ENCODE data around the gene EFCAB11.
A peak's percentile ranks its signal among the peaks of the same experiment; 100 is the strongest.
"Not testable (repeated sequence)": the region's sequence is repeated elsewhere in the genome, so short reads cannot be mapped to it uniquely, and the experiment has no call there.

Gene EFCAB11

GRCh38 chr14:89910691-89911009, 43.9 kb downstream of the EFCAB11 start:
- no peak for DNase-seq

DNA sequence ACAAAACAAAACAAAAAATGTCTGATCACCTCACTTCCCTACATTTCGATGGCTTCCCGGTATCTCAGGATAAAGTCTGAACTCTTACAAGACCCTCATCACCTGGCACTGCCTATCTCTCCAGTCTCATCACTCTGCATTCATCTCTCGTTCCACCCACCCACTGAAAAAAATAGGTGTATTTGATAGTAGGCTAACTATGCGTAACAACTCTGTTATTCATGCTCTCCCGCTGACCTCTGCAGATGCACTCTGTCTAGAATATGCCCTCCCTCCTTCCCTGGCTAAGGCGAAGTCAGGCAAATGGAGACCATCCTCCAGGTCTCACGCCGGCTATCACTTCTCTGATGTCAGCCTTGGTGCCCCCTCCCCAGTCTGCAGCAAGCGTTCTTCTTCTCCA, 44.9 kb downstream of the EFCAB11 start:
- no peak for DNase-seq

DNA sequence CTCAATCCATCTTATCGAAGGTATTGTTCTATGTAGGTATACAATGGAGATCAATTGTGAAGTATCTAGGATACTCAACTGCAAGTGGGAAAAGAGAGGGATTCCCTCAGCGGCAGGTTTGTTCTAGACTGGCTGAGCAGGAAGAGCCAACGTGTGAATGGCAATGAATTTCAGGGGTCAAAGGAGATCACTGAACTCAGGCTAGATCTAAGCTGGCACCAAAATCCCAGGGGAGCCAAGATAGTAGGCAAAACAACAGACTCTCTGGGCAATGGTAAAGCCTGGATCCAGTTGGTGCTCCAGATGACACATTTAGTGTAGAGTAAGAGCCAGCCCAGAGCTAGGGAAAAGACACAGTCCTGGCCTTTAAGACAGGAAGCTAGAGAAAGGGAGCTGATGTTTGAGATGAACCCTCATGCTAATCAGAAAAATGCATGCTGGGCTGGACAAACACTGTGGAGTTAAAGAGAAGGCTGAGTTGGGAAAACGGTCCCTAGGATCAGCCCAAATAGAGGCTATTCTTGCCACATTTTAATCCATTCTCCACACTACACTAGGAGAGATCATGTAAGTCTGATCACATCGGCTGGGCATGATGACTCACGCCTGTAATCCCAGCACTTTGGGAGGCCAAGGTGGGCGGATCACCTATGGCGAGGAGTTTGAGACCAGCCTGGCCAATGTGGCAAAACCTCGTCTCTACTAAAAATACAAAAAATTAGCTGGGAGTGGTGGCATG, 45.6 kb downstream of the EFCAB11 start:
- peak; percentile 49 for DNase-seq

GRCh38 chr14:89907655-89908054, 46.9 kb downstream of the EFCAB11 start:
- DNase-seq, result no peak

DNA sequence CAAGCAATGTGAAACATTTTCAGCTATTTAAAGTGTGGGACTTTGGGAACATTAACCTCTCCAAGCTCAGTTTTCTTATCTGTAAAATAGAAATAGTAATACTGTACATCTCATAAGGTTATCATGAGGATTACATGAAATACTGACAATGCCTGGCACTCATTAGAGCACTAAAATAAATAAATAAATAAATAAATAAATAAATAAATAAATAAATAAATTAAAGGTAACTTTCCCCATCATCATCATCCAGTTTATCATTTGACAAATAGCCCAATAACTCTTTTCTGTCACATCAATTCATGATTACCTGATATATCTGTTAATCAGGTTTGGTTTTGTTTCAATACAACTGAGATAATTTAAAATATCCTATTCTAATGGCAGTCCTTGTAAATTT, 48.5 kb downstream of the EFCAB11 start:
- no peak for DNase-seq

DNA sequence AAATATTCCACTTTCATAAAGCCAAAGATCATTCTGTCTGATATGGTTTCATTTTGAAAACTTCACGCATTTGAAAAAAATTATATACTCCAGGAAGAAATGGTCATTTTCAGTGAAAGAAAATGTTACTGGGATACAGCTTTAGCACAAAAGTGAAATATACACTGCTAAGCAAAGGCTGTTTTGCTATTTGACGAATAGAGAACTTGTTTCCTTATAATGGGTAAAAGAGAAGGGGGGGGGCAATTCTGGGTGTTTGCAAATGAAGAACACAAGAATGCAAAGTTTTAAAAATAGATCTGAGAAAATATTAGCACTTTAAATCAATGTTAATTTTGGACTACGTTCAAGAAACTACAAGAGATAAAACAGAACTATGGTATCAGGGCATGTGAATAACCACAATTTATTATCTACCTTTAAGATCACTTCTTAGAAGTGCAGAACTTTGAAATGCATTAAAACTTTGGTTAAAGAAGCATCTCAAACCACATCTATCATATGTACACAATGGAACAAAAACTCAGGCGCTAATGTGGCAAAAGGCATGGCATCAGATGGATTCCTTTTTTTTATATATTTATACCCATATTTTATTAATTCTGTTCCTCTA, 51.1 kb downstream of the EFCAB11 start:
- DNase-seq, result no peak

DNA sequence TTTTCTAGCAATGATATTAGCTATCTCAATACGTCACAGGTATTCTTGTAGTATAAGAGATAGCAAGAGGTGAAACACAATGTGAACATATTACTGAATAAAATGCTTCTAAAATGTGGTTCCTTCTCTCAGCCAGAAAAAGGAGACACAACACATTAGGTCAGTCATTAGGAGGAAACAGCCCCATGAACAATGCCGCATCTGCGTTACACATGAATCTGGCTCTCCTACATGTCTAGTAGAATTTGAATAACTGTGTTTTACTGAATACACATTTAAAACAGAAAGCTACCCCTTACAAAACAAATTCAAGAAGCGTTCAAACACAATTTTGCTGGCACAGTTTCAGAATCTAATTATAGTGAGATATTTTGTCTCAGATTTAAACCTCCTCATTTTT, 51.6 kb downstream of the EFCAB11 start:
- DNase-seq, result no peak

GRCh38 chr14:89900802-89901201, 53.7 kb downstream of the EFCAB11 start:
- DNase-seq, result no peak

GRCh38 chr14:89899917-89900663, 54.4 kb downstream of the EFCAB11 start:
- DNase-seq, result peak; percentile 38

DNA sequence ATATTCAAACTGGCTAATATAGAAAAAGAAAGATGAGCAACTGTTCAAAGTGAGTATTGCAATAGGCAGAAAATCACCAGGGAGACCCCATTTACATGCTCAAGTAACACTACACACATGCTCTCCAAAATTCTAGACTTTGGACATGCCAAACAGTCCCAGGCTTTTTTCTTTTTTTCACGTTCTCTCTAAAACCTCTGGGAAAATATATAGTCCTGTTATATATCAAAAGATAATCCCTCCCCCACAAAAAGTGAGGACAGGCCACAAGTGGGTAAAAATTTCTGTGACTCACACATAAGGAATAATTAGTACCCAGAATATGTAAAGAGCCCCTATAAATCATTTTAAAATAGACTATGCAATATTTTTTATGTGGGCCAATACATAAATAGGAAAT, 55.2 kb downstream of the EFCAB11 start:
- no peak for DNase-seq

DNA sequence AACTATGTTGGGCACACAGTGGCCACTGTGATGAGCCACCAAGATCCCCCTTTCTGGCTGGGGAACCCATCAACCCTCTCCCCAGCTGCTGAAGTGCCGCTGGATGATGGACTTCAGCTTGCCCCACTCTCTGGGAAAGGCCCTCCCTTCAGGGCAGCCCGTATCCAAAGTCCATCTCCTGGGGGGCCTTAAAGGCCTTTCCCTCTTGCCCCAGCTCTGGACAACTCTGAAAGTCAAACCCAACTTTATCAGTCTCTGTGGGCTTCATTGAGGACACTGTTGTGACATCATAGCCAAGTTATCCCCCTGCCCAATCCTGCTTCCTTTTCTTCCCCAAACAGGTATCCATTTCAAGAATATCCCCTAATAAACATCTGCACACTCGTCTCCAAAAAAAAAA, 61.1 kb downstream of the EFCAB11 start:
- not testable (repeated sequence) for DNase-seq

DNA sequence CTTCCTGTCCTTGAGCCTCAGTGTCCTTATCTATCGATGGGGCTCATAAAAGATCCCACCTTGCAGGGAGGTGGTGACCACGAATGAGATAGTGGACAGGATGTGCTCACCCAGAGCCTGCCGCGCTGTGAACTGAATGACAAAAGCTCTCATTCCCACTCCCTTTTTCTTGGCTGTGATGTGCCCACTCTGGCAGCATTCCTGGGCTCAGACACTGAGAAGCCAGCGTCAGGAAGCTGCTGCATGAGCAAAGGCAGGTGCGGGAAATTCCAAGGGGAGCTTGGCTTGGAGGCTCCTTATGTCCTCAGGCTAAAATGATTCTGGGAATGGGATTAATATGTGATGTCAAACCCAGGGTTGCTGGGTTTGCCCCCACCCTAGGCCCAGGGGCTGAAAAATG, 61.6 kb downstream of the EFCAB11 start:
- DNase-seq, result no peak

- not testable (repeated sequence) for DNase-seq
Observed at GRCh38 chr14:89891721-89892120, 62.8 kb downstream of the EFCAB11 start.

DNA sequence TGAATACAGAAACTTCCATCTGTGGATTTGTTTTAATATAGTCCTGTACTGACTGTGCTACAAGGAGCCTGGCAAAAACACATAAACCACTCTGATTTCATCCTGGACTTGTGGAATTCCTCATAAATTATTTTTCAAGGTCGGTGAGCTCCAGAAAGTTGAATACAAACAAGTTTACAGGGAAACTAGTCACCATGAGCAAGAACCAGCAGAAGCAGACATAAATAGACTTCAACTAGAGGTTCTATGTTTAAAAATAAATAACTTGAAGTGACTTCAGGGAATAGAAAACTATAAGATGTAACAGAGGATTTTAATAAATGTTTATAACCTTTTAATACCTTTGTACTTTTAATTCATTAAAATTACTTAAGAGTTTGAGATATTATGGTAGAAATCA, 63.5 kb downstream of the EFCAB11 start:
- no peak for DNase-seq

DNA sequence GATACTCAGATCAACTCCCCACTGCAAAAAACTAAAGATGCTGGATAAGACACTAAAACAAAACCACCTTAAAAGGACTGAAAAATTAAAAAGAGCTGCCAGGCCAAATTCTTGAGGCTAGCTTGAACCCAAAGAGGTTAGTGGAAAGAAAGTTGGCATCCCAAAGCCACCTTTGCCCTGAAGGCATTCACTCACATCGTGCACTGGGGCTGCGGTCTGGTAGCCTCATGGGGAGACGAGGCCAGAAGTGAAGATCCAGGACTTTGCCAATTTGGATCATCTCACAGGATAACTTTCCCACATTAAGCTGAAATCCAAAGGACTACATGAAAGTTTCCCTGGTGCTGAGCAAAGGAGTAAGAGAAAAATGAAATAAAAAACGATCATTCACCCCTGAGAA, 63.9 kb downstream of the EFCAB11 start:
- no peak for DNase-seq

- no peak for DNase-seq
Observed at GRCh38 chr14:89889626-89890025, 64.9 kb downstream of the EFCAB11 start.

- no peak for DNase-seq
Observed at GRCh38 chr14:89884761-89885160, 69.8 kb downstream of the EFCAB11 start.

- no peak for DNase-seq
Observed at GRCh38 chr14:89881839-89882238, 72.7 kb downstream of the EFCAB11 start.

DNA sequence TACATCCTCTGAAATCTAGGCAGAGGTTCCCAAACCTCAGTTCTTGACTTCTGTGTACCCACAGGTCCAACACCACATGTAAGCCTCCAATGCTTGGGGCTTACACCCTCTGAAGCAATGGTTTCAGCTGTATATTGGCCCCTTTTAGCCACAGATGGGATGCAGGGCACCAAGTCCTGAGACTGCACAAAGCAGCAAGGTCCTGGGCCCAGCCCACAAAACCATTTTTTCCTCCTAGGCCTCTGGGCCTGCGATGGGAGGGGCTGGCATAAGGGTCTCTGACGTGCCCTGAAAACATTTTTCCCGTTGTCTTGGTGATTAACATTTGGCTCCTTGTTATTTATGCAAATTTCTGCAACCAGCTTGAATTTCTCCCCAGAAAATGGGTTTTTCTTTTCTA, 80.4 kb downstream of the EFCAB11 start:
- DNase-seq, result not testable (repeated sequence)

- DNase-seq, result no peak
Observed at GRCh38 chr14:89870316-89870715, 84.2 kb downstream of the EFCAB11 start.

DNA sequence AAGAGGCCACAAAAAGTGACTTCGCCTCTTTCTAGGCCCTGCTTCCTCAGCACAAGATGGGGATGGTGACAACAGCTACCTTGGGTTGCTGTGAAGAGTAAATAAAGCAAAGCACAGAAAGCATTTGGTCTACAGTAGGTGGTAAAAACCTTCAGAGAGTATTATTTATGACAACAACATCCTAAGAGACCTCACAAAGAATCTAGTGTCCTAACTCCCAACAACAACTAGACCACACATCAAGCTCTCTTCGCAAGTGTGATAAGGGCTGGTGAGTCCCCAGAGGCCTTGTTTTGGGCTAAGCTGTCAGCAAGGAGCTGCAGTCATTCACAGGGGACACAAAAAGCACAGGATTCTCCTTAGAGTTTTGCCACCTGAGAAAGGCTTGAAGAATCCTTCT, 84.9 kb downstream of the EFCAB11 start:
- no peak for DNase-seq

- no peak for DNase-seq
Observed at GRCh38 chr14:89866458-89866857, 88.1 kb downstream of the EFCAB11 start.

GRCh38 chr14:89865153-89865552, 89.4 kb downstream of the EFCAB11 start:
- DNase-seq, result no peak

GRCh38 chr14:89862856-89863255, 91.7 kb downstream of the EFCAB11 start:
- DNase-seq, result no peak
